Measurements from ENCODE around the gene ROBO2. TPM values are rescaled to one million over a fixed set of nuclear protein-coding genes. Genes with fewer than 3 reads are reported as not detected.

The ROBO2 gene
- total RNA-seq, 2 experiments from 2014 or later: not detected

DNA sequence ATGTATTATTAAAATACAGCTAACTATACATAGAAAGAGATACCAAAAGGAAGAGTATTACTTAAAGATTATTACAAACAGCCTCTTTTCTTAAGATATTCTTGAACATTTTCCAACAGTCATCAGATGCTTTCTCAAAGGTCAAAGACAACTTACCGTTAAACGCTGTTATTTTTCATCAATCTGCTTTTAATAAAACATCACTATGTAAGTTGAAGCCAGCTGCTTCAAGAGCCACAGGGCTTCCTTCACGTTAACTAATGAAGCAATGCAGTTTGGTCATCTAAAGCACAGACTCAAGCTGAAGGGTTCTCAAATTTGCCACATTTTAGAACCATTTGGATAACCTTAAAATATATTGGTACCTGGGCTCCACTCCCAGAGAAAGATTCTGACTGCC is 578.8 kb downstream of the ROBO2 start:
- Mint-ChIP-seq H3K4me3 (no peak overlapping the region), H3K27me3 (ENCODE audit: low read depth) (no peaks in the 10 kb centered on the region), H3K4me1 (ENCODE audit: low read depth) (no peaks in the 10 kb centered on the region), H3K36me3 (ENCODE audit: low read depth) (no peaks in the 10 kb centered on the region), H3K27ac (no peak overlapping the region), H3K9me3 (peaks cover 7% of the 10 kb centered on the region)
- CTCF ChIA-PET: no interaction called here
- intact Hi-C loops (cut with micrococcal nuclease): no loop called here
- DNase-seq: no peak

DNA sequence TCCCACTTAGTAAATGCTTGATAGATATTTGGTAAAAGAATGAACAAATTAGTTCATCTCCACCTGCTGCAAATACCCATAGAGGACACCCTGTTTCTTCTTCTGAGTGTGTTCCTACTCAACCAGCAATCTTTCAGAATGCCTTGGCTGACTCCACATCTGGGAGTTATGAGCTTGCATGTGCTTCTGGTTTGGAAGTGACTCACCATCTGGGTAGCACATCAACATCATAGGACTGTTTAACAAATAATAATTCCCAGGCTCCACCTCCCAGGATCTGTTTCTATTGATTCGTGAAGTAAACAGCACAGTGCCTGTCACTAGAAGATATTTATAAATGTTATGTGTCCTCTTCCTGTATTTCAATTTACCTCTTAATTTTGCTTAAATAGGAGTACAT is 580.1 kb downstream of the ROBO2 start:
- Mint-ChIP-seq H3K4me1 (ENCODE audit: low read depth) (no peaks in the 10 kb centered on the region), H3K27ac (no peak overlapping the region), H3K4me3 (no peak overlapping the region), H3K27me3 (ENCODE audit: low read depth) (no peaks in the 10 kb centered on the region), H3K9me3 (peaks cover 10% of the 10 kb centered on the region), H3K36me3 (ENCODE audit: low read depth) (no peaks in the 10 kb centered on the region)
- CTCF ChIA-PET: no interaction called here
- DNase-seq: no peak
- intact Hi-C loops (cut with micrococcal nuclease): no loop called here

DNA sequence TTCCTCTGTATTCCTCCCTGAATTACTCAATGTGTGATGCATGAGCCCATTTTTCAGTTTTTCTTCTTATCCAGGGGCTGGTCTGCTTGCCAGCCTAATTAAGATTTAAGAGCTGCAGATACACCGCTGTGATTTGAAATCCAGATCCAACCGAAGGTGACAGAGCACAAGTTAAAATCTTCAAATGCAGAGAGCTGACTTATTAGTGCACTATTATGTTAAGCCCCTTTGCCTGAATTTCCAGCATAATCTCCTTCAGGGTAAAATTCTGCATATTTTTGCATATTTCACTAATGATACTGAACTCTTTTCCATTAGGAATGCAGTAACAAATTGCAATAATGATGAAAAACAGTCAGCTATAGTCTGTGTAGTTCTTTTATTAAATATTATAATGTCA is 583.6 kb downstream of the ROBO2 start:
- Mint-ChIP-seq H3K27ac (no peak overlapping the region), H3K27me3 (ENCODE audit: low read depth) (no peaks in the 10 kb centered on the region), H3K9me3 (peaks cover 11% of the 10 kb centered on the region), H3K36me3 (ENCODE audit: low read depth) (no peaks in the 10 kb centered on the region), H3K4me3 (no peak overlapping the region), H3K4me1 (ENCODE audit: low read depth) (no peaks in the 10 kb centered on the region)
- CTCF ChIA-PET: no interaction called here
- intact Hi-C loops (cut with micrococcal nuclease): no loop called here
- DNase-seq: no peak

DNA sequence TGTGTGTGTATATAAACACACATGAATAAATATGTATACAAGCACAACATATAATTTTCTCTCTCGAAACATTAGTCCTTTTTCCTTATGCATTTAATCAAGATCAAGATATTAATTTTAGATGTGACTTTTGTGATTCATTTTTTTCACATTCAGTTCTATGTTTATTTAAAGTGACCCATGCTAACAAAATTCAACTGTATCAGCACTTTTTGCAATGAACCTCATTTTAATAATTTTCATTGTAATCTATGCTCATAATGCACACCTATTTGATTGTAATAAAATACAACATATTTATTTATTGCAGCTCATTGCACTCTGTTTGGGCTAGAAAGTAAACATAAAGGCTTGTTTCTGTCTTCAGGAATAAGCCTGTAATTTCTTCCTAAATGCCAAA is 586.3 kb downstream of the ROBO2 start:
- intact Hi-C loops (cut with micrococcal nuclease): no loop called here
- Mint-ChIP-seq H3K27me3 (ENCODE audit: low read depth) (no peaks in the 10 kb centered on the region), H3K36me3 (ENCODE audit: low read depth) (no peaks in the 10 kb centered on the region), H3K4me3 (no peak overlapping the region), H3K4me1 (ENCODE audit: low read depth) (no peaks in the 10 kb centered on the region), H3K9me3 (peaks cover 14% of the 10 kb centered on the region), H3K27ac (no peak overlapping the region)
- CTCF ChIA-PET: no interaction called here
- no peak for DNase-seq

DNA sequence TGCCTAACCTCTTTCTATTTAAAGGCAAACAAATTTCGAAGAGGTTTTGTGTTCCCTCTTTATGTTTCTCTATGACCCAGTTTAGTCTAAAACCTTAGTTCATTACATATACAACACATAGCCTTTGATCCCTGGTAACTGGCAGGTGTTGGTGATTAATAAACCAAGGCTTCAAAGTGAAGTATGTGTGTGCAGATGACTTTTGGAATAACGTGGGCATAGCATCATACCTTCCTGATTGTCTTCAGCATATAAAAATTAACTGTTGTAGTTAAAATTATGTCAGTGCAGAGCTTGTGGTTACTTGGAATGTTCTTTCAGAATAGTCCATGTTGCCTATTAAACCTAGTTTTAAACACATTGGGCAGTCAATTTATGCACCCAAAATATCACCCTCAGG is 608.3 kb downstream of the ROBO2 start:
- H3K9me3 Mint-ChIP-seq: peaks cover 5% of the 10 kb centered on the region
- CTCF ChIA-PET: no interaction called here
- no peak overlapping the region for H3K4me3 Mint-ChIP-seq
- intact Hi-C loops (cut with micrococcal nuclease): no loop called here
- no peaks in the 10 kb centered on the region for H3K27me3 Mint-ChIP-seq (ENCODE audit: low read depth)
- no peak for DNase-seq
- no peaks in the 10 kb centered on the region for H3K36me3 Mint-ChIP-seq (ENCODE audit: low read depth)
- H3K27ac Mint-ChIP-seq: no peak overlapping the region
- no peaks in the 10 kb centered on the region for H3K4me1 Mint-ChIP-seq (ENCODE audit: low read depth)

DNA sequence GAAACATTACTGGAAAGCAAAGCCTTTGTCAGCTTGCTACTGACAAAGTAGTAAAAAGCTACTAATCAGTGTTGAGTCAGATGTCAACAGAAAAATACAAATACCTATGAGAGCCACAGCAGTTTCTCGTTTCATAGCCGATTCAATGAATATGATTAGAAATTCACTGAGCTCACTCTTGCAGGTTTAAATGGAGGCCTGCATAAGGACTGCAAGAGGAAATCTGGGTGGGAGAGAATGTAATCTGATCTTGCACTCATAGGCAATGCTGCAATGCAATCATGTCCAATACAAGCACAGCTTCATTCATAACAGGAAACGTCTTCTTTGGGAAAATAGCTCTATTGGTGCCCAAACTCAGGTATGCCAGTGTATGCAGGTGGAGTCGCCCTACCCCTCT is 608.8 kb downstream of the ROBO2 start:
- Mint-ChIP-seq H3K36me3 (ENCODE audit: low read depth) (no peaks in the 10 kb centered on the region), H3K27ac (no peak overlapping the region), H3K27me3 (ENCODE audit: low read depth) (no peaks in the 10 kb centered on the region), H3K9me3 (peaks cover 5% of the 10 kb centered on the region), H3K4me1 (ENCODE audit: low read depth) (no peaks in the 10 kb centered on the region), H3K4me3 (no peak overlapping the region)
- DNase-seq: no peak
- intact Hi-C loops (cut with micrococcal nuclease): no loop called here
- CTCF ChIA-PET: interaction anchor here (0.6 kb wide), 1 partner anchor 564 kb away, joined by 4 read pairs; no protein-coding TSS in a partner anchor

DNA sequence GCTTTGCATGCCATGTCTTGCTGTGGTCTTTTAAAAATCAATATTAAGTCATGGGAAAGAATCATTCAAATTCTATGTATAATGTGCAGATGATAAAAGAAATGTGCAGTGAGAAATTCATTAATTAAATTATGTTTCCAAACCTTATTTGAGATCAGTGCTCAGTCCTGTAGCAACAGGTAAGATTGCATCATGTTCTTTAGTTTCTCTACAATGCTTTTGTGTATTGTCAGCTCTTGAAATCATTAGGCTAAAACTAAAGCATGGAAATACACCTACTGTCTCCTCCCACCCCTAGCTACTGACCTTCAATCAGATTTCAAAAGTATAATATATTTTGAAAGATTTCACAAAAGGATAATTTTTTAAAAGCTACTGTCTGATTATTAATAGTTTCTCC is 612.7 kb downstream of the ROBO2 start:
- no peaks in the 10 kb centered on the region for H3K4me1 Mint-ChIP-seq (ENCODE audit: low read depth)
- no peak overlapping the region for H3K27ac Mint-ChIP-seq
- H3K36me3 Mint-ChIP-seq (ENCODE audit: low read depth): no peaks in the 10 kb centered on the region
- H3K27me3 Mint-ChIP-seq (ENCODE audit: low read depth): no peaks in the 10 kb centered on the region
- H3K4me3 Mint-ChIP-seq: no peak overlapping the region
- peaks cover 5% of the 10 kb centered on the region for H3K9me3 Mint-ChIP-seq
- intact Hi-C loops (cut with micrococcal nuclease): no loop called here
- no peak for DNase-seq
- CTCF ChIA-PET: no interaction called here

DNA sequence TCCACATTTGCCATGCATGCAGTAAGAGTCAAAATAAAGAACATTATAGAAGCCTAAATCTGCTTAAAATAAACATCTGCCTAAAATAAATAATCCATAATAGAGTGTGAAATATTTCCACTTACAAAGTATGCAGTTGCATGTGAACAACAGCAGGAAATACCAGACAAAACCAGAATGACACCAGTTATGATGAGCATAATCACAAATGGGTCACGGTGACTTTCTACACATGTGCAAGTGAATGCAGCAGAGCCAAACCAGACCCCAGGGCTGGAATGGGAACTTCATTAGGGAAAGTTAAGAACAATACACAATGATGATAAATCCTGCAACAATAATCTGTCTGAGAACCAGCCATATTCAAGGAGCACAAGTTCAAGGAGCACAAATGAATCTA is 615.5 kb downstream of the ROBO2 start:
- Mint-ChIP-seq H3K27me3 (ENCODE audit: low read depth) (no peaks in the 10 kb centered on the region), H3K36me3 (ENCODE audit: low read depth) (no peaks in the 10 kb centered on the region), H3K4me3 (no peak overlapping the region), H3K9me3 (peaks cover 12% of the 10 kb centered on the region), H3K27ac (no peak overlapping the region), H3K4me1 (ENCODE audit: low read depth) (no peaks in the 10 kb centered on the region)
- no peak for DNase-seq
- CTCF ChIA-PET: no interaction called here
- intact Hi-C loops (cut with micrococcal nuclease): no loop called here

DNA sequence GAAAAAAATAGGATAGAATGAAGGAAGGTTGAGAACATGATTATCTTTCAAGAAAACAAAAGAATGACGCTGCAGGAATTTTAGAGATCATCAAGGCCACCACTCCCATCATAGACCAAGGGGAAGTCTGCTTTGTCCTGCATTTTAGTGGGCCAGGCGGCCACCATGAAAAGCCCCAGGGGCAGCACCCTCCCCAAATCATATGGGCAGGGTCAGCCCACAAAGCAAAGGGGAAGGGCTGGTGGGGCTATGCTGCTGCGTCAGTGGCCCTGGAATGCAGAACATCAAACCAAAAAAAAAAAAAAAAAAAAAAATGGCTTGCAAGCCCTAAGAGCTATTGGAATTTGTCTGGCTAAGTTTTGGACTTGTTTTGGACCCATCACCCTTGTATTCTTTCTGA is 620.8 kb downstream of the ROBO2 start:
- H3K9me3 Mint-ChIP-seq: peaks cover 10% of the 10 kb centered on the region
- CTCF ChIA-PET: no interaction called here
- H3K36me3 Mint-ChIP-seq (ENCODE audit: low read depth): no peaks in the 10 kb centered on the region
- no peaks in the 10 kb centered on the region for H3K4me1 Mint-ChIP-seq (ENCODE audit: low read depth)
- no peak overlapping the region for H3K27ac Mint-ChIP-seq
- intact Hi-C loops (cut with micrococcal nuclease): no loop called here
- H3K4me3 Mint-ChIP-seq: no peak overlapping the region
- no peak for DNase-seq
- no peaks in the 10 kb centered on the region for H3K27me3 Mint-ChIP-seq (ENCODE audit: low read depth)

DNA sequence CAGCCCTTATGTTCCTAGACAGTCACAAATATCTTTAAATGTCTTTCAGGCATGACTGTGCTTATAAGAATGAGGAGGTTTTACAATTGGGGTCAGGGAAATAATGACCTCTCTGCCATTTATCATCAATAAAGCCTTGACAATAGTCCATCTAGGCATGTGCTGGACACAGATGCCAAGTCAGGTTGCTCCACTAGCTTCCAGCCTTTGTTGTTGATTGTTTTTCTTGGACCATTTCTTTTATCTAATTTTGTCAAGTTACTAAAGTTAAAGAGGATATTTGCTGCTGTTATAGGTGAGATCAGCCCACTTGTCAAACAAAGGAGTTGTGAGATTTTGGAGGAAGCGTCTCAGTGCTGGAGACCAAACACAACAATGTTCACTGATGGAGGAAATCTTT is 628.0 kb downstream of the ROBO2 start:
- CTCF ChIA-PET: no interaction called here
- no peak for DNase-seq
- Mint-ChIP-seq H3K36me3 (ENCODE audit: low read depth) (no peaks in the 10 kb centered on the region), H3K4me1 (ENCODE audit: low read depth) (no peaks in the 10 kb centered on the region), H3K27me3 (ENCODE audit: low read depth) (no peaks in the 10 kb centered on the region), H3K4me3 (no peak overlapping the region), H3K9me3 (peaks cover 11% of the 10 kb centered on the region), H3K27ac (no peak overlapping the region)
- intact Hi-C loops (cut with micrococcal nuclease): no loop called here

DNA sequence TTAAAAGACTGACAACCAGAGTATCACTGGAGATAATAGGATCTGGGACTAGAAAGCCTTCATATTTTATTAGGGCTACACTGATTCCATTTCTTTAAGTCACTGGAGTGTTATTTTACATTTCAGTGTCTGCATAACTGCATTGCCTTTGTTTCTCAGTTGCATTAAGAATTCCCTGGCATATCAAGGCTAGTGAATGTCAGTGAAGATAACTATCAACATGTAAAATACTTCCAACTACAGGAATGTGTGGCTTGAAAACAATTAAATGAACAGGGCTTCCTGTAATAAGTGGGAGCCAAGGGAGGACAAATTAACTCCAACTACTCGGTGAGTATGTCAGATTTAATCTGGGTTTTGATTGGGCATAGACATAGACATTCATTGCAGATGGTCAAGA is 628.5 kb downstream of the ROBO2 start:
- Mint-ChIP-seq H3K4me3 (no peak overlapping the region), H3K27ac (no peak overlapping the region), H3K36me3 (ENCODE audit: low read depth) (no peaks in the 10 kb centered on the region), H3K9me3 (peaks cover 11% of the 10 kb centered on the region), H3K4me1 (ENCODE audit: low read depth) (no peaks in the 10 kb centered on the region), H3K27me3 (ENCODE audit: low read depth) (no peaks in the 10 kb centered on the region)
- intact Hi-C loops (cut with micrococcal nuclease): no loop called here
- no peak for DNase-seq
- CTCF ChIA-PET: no interaction called here

DNA sequence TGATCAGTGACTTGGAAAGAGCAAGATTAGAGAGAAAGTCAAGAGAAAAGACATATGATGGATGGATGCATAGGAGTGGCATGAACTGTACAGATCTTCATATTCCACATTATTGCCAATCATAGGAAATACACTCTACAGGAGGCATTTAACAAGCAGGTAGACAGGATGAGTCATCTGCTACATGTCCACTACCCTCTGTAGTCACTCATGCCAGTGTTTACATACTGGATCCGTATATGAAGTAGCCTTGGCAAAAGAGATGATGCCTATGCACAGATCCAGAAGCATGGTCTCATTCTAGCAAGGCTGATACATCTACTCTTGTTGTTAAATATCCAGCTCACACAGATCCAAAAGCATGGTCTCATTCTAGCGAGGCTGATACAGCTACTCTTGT is 632.1 kb downstream of the ROBO2 start:
- Mint-ChIP-seq H3K27me3 (ENCODE audit: low read depth) (no peaks in the 10 kb centered on the region), H3K4me3 (no peak overlapping the region), H3K9me3 (peaks cover 10% of the 10 kb centered on the region), H3K36me3 (ENCODE audit: low read depth) (no peaks in the 10 kb centered on the region), H3K4me1 (ENCODE audit: low read depth) (no peaks in the 10 kb centered on the region), H3K27ac (no peak overlapping the region)
- DNase-seq: no peak
- CTCF ChIA-PET: no interaction called here
- intact Hi-C loops (cut with micrococcal nuclease): no loop called here

DNA sequence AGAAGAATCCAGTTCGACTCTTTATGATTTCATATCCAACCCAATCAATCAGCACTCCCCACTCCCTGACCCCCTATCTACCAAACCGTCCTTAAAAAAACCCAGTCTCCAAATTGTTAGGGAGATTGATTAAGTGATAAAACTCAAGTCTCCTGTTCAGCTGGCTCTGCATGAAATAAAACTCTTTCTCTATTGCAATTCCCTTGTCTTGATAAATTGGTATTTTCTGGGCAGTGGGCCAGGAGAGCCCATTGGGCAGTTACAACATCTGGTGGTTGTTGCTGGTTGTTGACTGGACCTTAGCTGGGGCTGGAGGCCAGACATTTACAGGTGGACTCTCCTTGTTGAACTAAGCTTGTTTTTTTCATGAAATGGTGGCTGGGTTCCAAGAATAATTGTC is 642.3 kb downstream of the ROBO2 start:
- no peak overlapping the region for H3K27ac Mint-ChIP-seq
- no peak overlapping the region for H3K4me3 Mint-ChIP-seq
- H3K4me1 Mint-ChIP-seq (ENCODE audit: low read depth): no peaks in the 10 kb centered on the region
- H3K27me3 Mint-ChIP-seq (ENCODE audit: low read depth): no peaks in the 10 kb centered on the region
- H3K9me3 Mint-ChIP-seq: peaks cover 16% of the 10 kb centered on the region
- H3K36me3 Mint-ChIP-seq (ENCODE audit: low read depth): no peaks in the 10 kb centered on the region
- DNase-seq: no peak
- intact Hi-C loops (cut with micrococcal nuclease): no loop called here
- CTCF ChIA-PET: no interaction called here

DNA sequence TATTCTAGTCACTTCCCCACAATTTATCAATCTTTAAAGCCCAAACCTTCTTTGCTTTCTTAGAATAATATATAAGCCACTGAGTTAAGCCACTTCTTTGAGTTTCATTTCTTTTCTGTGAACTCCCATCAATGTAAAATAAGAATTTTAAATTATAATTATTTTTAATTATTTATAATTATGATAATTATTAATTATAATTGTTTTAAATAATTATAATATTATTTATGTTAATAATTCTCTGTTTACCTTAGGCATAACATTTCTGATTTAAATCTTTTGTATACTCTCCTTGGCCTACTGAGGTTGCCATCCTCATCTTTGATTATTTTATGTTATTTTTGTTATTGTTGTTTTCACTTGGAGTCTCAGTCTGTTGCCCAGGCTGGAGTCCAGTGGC is 644.2 kb downstream of the ROBO2 start:
- no peak overlapping the region for H3K27ac Mint-ChIP-seq

More for the DNA sequence above, 644.2 kb downstream of the ROBO2 start:
- H3K9me3 Mint-ChIP-seq: peaks cover 16% of the 10 kb centered on the region
- H3K4me3 Mint-ChIP-seq: no peak overlapping the region
- no peaks in the 10 kb centered on the region for H3K27me3 Mint-ChIP-seq (ENCODE audit: low read depth)
- intact Hi-C loops (cut with micrococcal nuclease): no loop called here
- DNase-seq: no peak
- no peaks in the 10 kb centered on the region for H3K4me1 Mint-ChIP-seq (ENCODE audit: low read depth)
- CTCF ChIA-PET: no interaction called here
- no peaks in the 10 kb centered on the region for H3K36me3 Mint-ChIP-seq (ENCODE audit: low read depth)
